GM19239 (cell line): ENCODE measurements around the gene ADGRB3.

Experiments used
- DNase-seq: peaks from one replicate; pipeline ENCODE4 v3.0.0; 2011; ENCODE audit warnings: low spot score; ENCODE audit not compliant: insufficient read length
- FAIRE-seq: peaks from 2 replicates; lab custom pipeline; 2011; peaks lifted over from hg19 to GRCh38; lab: Jason Lieb, UNC

Gene ADGRB3

DNA sequence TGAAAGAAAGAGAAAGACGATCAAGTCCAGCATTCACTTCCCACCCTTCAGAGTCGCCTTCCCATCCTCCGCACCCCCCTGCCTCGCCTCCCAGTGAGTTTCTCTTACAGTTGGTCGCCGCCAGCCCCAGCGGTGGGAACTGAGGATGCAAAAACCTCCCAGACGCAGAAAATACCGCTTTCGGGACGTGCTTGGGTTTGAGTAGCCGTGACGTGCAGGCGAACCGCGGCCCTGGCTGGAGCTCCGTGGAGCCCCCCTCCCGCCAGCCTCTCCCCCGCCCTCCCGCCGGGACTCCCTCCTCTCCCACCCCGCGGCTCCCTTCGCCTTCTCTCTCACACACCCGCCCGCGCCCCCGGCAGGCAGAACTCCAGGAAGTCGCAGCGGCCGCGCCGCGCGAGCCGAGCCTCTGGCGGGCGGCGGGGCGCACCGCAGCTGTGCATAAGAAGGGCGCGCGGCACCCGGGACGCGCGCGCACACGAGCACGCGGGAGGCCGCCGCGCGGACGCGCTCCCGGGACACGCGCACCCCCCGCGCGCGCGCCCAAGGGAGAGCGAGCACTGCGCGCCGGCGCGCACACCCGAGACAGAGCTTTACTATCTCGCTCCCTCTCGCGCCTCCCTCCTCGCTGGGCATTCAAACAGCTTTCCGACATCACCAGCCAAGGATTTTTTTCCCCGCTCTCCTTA, at the start of gene ADGRB3:
TSS of gene ADGRB3 (plus strand) at position 557 of the 686 bp plus-strand sequence. CDS start 3,394 bp downstream, outside the sequence.
- no peak for DNase-seq
- FAIRE-seq: no peak

DNA sequence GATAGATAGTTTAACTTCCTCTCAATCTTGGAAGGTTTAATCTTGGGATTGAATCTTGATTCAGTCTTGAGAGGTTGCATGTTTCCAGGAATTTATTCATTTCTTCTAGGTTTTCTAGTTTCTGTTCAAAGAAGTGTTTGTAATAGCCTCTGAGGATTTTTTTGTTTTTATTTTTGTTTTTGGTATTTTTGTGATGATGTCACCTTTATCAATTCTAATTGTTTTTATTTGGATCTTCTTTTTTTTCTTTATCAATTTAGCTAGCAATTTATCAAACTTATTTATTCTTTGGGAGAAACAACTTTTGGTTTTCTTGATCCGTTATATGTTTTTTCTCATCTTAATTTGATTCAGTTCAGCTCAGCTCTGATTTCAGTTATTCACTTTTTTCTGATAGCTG, 41.5 kb upstream of the ADGRB3 start:
- no peak for DNase-seq
- no peak for FAIRE-seq

GRCh38 chr6:68597642-68598041, 37.4 kb upstream of the ADGRB3 start:
- DNase-seq (no peak), FAIRE-seq (no peak)

GRCh38 chr6:68615938-68616337, 19.1 kb upstream of the ADGRB3 start:
- FAIRE-seq (no peak), DNase-seq (no peak)

DNA sequence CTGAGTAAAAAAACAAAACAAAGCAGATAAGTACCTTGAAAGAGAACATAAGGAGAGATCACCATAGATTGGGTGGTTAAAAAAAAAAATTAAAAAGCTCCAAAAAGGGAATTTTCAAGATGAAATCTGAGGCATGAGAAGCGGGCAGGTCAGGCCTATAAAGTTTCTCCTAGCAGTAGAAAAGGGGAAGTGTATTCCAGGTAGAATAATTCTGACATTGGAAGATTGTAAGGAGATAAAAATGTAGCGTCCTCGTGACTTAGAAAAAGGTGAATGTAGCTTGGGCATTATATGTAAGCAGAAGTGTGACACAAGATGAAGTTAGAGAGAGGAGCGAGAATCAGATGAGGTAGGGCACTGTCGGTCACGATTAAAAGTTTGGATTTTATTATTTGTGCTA, 9.1 kb upstream of the ADGRB3 start:
- DNase-seq: no peak
- no peak for FAIRE-seq

DNA sequence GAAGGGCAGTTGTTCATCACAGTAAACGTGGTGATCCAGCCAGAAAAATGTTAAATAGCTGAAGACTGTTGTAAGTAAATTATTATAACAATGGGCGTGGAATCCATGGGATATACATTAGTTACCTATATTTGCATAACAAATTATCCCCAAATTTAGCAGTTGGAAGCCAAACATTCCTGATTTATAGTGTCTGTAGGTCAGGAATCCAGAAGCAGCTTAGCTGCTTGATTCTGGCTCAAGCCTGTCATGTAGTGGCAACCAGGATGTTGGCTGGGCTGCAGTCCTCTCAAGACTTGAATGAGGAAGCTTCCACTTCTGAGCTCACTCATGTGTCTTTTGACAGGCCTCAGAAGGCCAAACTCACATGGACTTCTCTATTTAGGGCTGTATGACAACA, 6.9 kb upstream of the ADGRB3 start:
- no peak for DNase-seq
- no peak for FAIRE-seq

DNA sequence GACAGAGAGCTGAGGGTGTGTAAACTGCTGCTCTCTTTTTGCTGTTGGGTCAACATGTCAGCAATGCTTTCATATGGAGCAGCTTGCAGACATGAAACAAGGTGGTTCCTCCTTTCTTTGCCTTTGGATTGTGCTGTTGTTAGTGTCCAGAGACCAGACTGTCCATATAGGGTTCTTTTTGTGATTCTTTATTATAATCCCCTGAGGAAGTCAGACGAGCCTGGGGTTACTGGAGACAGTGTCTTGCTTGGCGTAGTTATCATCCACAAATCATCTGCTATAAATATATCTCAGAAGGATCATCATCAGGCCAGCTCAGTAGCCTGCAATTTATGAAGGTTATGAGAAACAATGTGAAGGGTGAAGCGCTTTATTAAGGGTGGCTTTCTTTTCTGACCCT, 2.3 kb upstream of the ADGRB3 start:
- no peak for DNase-seq
- no peak for FAIRE-seq

DNA sequence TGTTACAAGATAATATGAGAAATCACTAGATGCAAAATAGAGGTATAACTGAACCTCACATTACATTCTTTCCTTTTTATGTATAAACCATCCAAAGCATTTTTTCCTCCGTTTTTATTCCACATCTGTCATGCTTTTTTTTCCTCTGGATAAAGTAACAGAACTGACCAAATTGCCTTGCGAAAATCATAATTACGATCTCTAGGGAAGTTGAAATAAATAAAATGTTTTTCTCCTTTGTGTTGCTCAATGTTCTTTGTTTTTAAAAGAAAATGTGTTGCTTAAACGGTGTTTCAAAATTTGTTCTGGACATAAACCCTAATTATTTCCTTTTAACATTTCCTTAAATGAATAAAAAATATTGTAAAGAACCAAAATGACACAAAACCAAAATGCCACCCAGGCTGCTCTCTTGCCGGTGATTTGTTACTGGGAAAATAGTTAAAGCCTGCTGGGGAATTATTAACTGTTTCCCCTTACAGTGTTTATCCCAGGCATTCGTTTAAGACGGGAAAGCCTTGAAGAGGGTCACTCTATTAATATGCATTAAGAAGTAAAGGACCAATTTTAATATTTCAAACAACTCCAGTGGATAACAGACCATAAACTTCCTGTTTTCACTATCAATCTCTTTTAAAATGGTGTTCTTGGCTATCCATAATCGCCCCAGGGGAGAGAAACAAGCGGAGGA, 1.7 kb upstream of the ADGRB3 start:
- DNase-seq (no peak), FAIRE-seq (no peak)

DNA sequence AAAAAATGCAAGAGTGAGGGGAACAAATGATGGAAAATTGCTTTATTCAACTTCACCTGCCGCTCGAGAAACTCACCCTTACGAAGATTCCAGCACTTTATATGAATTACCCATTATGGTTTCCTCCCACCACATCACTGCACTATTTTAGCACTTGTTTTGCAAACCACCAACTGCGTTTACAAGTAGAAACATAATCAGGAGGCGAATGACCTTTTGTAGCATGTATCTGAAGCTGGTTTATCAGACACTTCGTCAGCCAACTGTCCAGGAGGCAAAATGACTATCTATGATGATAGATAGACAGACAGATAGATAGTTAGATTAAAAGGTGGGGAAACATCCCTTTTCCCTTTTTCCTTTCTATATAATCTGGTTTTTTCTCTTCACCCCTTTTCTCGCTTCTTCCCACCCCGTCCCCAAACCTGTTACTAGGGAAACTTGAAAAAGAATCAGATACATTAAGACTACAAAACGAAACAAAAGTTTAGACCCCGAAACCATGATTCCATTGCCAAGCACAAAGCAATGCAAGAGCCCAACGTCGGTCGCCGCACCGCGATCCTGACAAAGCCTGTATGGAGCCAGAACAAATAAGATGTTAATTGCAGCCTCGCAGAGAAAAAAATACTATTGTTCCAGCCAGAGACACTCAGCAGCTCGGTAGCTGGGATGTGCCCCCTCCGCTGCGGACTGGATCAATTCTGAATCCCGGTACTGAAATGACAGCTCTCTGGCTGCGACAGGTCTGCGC, 933 bp upstream of the ADGRB3 start:
- no peak for DNase-seq
- FAIRE-seq: no peak

GRCh38 chr6:68635412-68635705, 277 bp downstream of the ADGRB3 start:
- no peak for DNase-seq
- FAIRE-seq: no peak

- FAIRE-seq (no peak), DNase-seq (no peak)
These were observed 828 bp downstream of the ADGRB3 start for GRCh38 chr6:68635706-68636513.

GRCh38 chr6:68636666-68637065, 1.6 kb downstream of the ADGRB3 start:
- FAIRE-seq: no peak
- DNase-seq: no peak

DNA sequence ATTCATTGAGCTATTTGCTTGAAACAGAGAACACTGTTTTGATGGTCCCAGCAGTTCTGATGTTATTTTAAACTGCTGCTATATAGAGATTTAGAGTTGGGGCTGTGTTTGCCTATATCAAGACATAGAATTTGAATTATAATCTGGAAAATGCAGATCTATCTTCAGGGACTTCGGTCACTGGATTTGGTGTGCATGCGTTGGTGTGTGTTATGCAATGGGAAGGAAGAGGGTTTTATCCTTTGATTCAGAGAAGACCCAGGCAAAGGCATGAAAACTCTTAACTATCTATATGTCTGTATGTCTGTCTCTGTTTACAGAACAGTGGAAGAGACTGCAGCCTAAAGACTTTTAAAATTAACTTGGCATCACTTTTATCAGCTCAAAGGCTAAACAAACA, 2.0 kb downstream of the ADGRB3 start:
- FAIRE-seq: no peak
- DNase-seq: no peak

DNA sequence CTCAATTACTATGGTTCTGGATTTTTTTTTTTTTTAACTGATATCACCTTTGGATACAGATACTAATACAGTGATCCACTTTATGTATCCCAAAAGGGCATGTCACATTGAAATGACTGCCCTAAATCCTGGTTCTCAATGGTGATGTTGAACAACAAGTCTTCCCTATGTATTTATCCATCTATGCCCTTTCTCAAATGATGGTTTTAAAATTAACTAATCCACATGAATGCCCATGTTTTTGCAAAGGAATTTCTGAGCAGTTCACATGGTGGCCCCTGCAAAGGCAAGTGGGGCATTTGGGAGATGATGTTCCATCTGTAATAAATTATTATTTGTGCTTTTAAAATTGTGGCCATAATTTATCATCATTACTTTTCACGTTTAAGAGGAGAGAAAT, 2.7 kb downstream of the ADGRB3 start:
- DNase-seq (no peak), FAIRE-seq (no peak)

DNA sequence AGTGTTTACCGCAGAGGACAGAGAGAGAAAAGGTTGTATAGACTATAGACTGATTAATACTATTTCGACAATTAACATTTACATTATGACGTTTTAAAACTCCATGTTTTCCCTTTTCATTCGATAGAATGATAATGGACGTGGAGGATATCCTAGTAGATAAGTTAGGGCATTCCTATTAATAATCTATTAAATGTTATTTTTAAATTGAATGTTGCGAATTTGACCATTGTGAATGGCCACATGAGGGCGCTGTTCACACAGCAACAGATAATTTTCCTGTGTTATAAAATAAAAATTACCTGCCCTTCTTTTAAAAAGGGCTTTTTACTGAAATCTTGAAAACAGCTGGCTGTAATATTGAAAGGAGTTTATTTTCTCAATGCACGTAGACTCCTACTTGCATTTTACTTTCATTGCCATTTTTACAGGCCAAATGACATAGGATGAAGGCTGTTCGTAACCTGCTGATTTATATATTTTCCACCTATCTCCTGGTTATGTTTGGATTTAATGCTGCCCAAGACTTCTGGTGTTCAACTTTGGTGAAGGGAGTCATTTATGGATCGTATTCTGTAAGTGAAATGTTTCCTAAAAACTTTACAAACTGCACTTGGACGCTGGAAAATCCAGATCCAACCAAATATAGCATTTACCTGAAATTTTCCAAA, 3.3 kb downstream of the ADGRB3 start:
- DNase-seq: no peak
- no peak for FAIRE-seq

- FAIRE-seq (no peak), DNase-seq (no peak)
These were observed 4.1 kb downstream of the ADGRB3 start for GRCh38 chr6:68639211-68639610.

GRCh38 chr6:68639826-68640490, 4.9 kb downstream of the ADGRB3 start:
- no peak for DNase-seq
- no peak for FAIRE-seq

GRCh38 chr6:68640491-68640835, 5.4 kb downstream of the ADGRB3 start:
- DNase-seq (no peak), FAIRE-seq (no peak)

DNA sequence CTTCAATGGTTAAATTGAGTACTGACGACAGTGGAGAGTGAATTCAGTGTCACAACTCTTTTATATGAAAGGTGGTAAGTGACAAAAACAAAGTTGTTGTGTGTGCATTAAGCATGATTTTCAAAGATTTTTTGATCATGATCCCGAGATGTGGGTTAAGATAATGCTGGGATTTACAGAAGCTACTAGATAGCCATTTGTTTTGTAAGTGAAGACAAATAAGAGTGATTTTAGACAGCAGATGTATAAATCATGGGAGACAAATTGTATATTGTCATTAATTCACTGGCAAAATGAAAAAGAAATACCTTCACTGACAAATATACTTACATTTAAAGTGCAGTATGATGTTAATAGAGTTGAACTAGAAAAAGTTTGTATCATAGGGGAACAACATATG, 6.1 kb downstream of the ADGRB3 start:
- no peak for FAIRE-seq
- DNase-seq: no peak

GRCh38 chr6:68642081-68642480, 7.0 kb downstream of the ADGRB3 start:
- FAIRE-seq (no peak), DNase-seq (no peak)
